Neural crest cell (in vitro differentiated cells): ENCODE data around the gene CRACDL. TPM values are rescaled to one million over a fixed set of nuclear protein-coding genes. Genes with fewer than 3 reads are reported as not detected.
A peak's percentile ranks its signal among the peaks of the same experiment; 100 is the strongest.

Experiments
- DNase-seq: peaks from one replicate; pipeline ENCODE4 v3.0.0; 2021; ENCODE audit warnings: low read depth, mixed read lengths, low spot score
- H3K27ac Mint-ChIP-seq: one replicate; pipeline ENCODE4 v1.8.0; 2021; ENCODE audit warnings: mild to moderate bottlenecking, mixed read lengths; ENCODE audit not compliant: unreplicated experiment
- H3K27me3 Mint-ChIP-seq: 2 replicates; pipeline ENCODE4 v1.8.0; 2021; ENCODE audit warnings: low read depth, mild to moderate bottlenecking, mixed read lengths
- H3K36me3 Mint-ChIP-seq: 2 replicates; pipeline ENCODE4 v1.8.0; 2021; ENCODE audit warnings: low read depth, mild to moderate bottlenecking, mixed read lengths
- H3K4me1 Mint-ChIP-seq: 2 replicates; pipeline ENCODE4 v1.8.0; 2021; ENCODE audit warnings: mixed read lengths
- H3K4me3 Mint-ChIP-seq: one replicate; pipeline ENCODE4 v1.8.0; 2021; ENCODE audit warnings: mild to moderate bottlenecking, mixed read lengths
- H3K9me3 Mint-ChIP-seq: 2 replicates; pipeline ENCODE4 v1.8.0; 2021; ENCODE audit warnings: mixed read lengths
- total RNA-seq: library from RNA; stranded (reverse); gene quantifications from 2 replicates; pipeline ENCODE4 v1.2.1, GENCODE V29; 2021
- TF ChIP-seq, protein P1 (sequence below): fragments of 200-600 bp; sonication (generic); conservative IDR thresholded peaks from 2 replicates; pipeline ENCODE4 v1.5.0; 2021; ENCODE audit warnings: antibody characterized with exemption, mild to moderate bottlenecking

CRACDL gene
- total RNA-seq, 1 donor from 2014 or later, result 0.37 TPM

DNA sequence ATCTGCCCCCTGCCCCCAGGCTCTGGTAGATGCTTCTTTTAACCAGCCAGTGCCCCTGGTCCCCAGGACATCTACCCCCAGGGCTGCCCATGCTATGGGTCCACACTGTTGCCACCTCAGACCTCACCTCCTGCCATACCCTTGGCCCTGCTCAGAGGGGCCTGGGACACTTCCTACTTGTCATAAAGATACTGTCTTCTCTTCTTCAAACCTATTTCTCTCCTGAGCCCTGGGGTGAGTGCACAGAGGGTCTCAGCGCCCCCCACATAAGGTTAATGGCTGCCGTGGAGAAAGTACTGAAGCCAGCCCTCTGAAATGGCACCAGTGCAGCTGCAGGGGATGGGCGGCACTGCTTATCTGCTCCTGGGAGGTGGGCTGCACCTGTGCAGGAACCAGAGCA lies 127.5 kb downstream of the CRACDL start:
- Mint-ChIP-seq H3K4me1 (peaks cover 11% of the 10 kb centered on the region), H3K4me3 (no peak overlapping the region), H3K27ac (no peak overlapping the region), H3K36me3 (no peaks in the 10 kb centered on the region), H3K27me3 (peaks cover 20% of the 10 kb centered on the region), H3K9me3 (no peaks in the 10 kb centered on the region)
- TF ChIP-seq, protein P1, sequence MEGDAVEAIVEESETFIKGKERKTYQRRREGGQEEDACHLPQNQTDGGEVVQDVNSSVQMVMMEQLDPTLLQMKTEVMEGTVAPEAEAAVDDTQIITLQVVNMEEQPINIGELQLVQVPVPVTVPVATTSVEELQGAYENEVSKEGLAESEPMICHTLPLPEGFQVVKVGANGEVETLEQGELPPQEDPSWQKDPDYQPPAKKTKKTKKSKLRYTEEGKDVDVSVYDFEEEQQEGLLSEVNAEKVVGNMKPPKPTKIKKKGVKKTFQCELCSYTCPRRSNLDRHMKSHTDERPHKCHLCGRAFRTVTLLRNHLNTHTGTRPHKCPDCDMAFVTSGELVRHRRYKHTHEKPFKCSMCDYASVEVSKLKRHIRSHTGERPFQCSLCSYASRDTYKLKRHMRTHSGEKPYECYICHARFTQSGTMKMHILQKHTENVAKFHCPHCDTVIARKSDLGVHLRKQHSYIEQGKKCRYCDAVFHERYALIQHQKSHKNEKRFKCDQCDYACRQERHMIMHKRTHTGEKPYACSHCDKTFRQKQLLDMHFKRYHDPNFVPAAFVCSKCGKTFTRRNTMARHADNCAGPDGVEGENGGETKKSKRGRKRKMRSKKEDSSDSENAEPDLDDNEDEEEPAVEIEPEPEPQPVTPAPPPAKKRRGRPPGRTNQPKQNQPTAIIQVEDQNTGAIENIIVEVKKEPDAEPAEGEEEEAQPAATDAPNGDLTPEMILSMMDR, result no peak
- no peak for DNase-seq

GRCh38 chr2:98807929-98808328 lies 128.1 kb downstream of the CRACDL start:
- DNase-seq, result no peak
- H3K9me3 Mint-ChIP-seq, result no peaks in the 10 kb centered on the region

GRCh38 chr2:98807221-98807620 lies 128.8 kb downstream of the CRACDL start:
- DNase-seq, result no peak
- peaks cover 11% of the 10 kb centered on the region for H3K4me1 Mint-ChIP-seq
- no peaks in the 10 kb centered on the region for H3K9me3 Mint-ChIP-seq
- H3K36me3 Mint-ChIP-seq, result no peaks in the 10 kb centered on the region
- H3K27ac Mint-ChIP-seq, result no peak overlapping the region
- H3K4me3 Mint-ChIP-seq, result no peak overlapping the region
- TF ChIP-seq, protein P1, result no peak
- peaks cover 20% of the 10 kb centered on the region for H3K27me3 Mint-ChIP-seq

More at GRCh38 chr2:98807929-98808328, 128.1 kb downstream of the CRACDL start:
- Mint-ChIP-seq H3K4me1 (peaks cover 11% of the 10 kb centered on the region), H3K36me3 (no peaks in the 10 kb centered on the region), H3K27me3 (peaks cover 20% of the 10 kb centered on the region), H3K27ac (no peak overlapping the region), H3K4me3 (no peak overlapping the region)
- TF ChIP-seq, protein P1, result no peak

- Mint-ChIP-seq H3K9me3 (no peaks in the 10 kb centered on the region), H3K4me1 (peaks cover 11% of the 10 kb centered on the region), H3K36me3 (no peaks in the 10 kb centered on the region), H3K4me3 (no peak overlapping the region), H3K27ac (peak overlapping the region; percentile 19), H3K27me3 (peaks cover 17% of the 10 kb centered on the region)
- DNase-seq, result no peak
- TF ChIP-seq, protein P1, result no peak
Measured at GRCh38 chr2:98806236-98806697, 129.8 kb downstream of the CRACDL start.

GRCh38 chr2:98805412-98806171 lies 130.4 kb downstream of the CRACDL start:
- no peaks in the 10 kb centered on the region for H3K36me3 Mint-ChIP-seq
- DNase-seq, result no peak
- TF ChIP-seq, protein P1, result no peak
- peak overlapping the region; percentile 71 for H3K27ac Mint-ChIP-seq
- no peak overlapping the region for H3K4me3 Mint-ChIP-seq
- peaks cover 13% of the 10 kb centered on the region for H3K27me3 Mint-ChIP-seq
- H3K9me3 Mint-ChIP-seq, result no peaks in the 10 kb centered on the region
- peaks cover 11% of the 10 kb centered on the region for H3K4me1 Mint-ChIP-seq
